IPS-11a (cell line): Measurements from ENCODE around the gene MED25.

Source experiments
- H3K4me3 ChIP-seq: one replicate; pipeline ENCODE4 v1.5.1; 2013; ENCODE audit warnings: low read depth, low read length, control low read depth

MED25 gene

GRCh38 chr19:49884109-49884508 lies 66.0 kb downstream of the MED25 start:
- no peak overlapping the region for H3K4me3 ChIP-seq

GRCh38 chr19:49884760-49885159 lies 66.7 kb downstream of the MED25 start:
- no peak overlapping the region for H3K4me3 ChIP-seq
